OCI-M1 (cell line): ENCODE measurements around the gene NOC3L.
"Not testable (repeated sequence)": the region's sequence is repeated elsewhere in the genome, so short reads cannot be mapped to it uniquely, and the experiment has no call there.

Source experiments
- DNase-seq: peaks from one replicate; lab custom pipeline; 2025; lab: John Stamatoyannopoulos, UW

Gene NOC3L

GRCh38 chr10:94363251-94363565, 469 bp upstream of the NOC3L start:
- no peak for DNase-seq

GRCh38 chr10:94361171-94361794, 1.5 kb downstream of the NOC3L start:
- peak; percentile 63 for DNase-seq

- DNase-seq: no peak
These were observed 4.3 kb downstream of the NOC3L start for GRCh38 chr10:94358480-94358879.

- DNase-seq: no peak
These were observed 5.5 kb downstream of the NOC3L start for GRCh38 chr10:94357193-94357592.

- DNase-seq: no peak
These were observed 6.9 kb downstream of the NOC3L start for GRCh38 chr10:94355841-94356240.

- DNase-seq: no peak
These were observed 9.4 kb downstream of the NOC3L start for GRCh38 chr10:94353336-94353735.

- no peak for DNase-seq
These were observed 11.7 kb downstream of the NOC3L start for GRCh38 chr10:94351089-94351488.

- not testable (repeated sequence) for DNase-seq
These were observed 12.2 kb downstream of the NOC3L start for GRCh38 chr10:94350500-94350899.

- DNase-seq: peak; percentile 34
These were observed 13.4 kb downstream of the NOC3L start for GRCh38 chr10:94349327-94349726.

- no peak for DNase-seq
These were observed 18.1 kb downstream of the NOC3L start for GRCh38 chr10:94344522-94345122.

- DNase-seq: no peak
These were observed 19.6 kb downstream of the NOC3L start for GRCh38 chr10:94343151-94343550.

GRCh38 chr10:94334857-94335256, 27.9 kb downstream of the NOC3L start:
- DNase-seq: no peak

- no peak for DNase-seq
These were observed 29.7 kb downstream of the NOC3L start for GRCh38 chr10:94333051-94333450.

- no peak for DNase-seq
These were observed 34.1 kb downstream of the NOC3L start for GRCh38 chr10:94328613-94329012.

GRCh38 chr10:94327649-94328048, 35.1 kb downstream of the NOC3L start:
- DNase-seq: no peak

GRCh38 chr10:94324609-94325233, 38.0 kb downstream of the NOC3L start:
- DNase-seq: no peak

- DNase-seq: peak; percentile 86
These were observed 42.3 kb downstream of the NOC3L start for GRCh38 chr10:94320285-94320914.

- DNase-seq: no peak
These were observed 46.2 kb downstream of the NOC3L start for GRCh38 chr10:94316560-94316959.

GRCh38 chr10:94315975-94316464, 46.7 kb downstream of the NOC3L start:
- no peak for DNase-seq

- DNase-seq: peak; percentile 14
These were observed 47.7 kb downstream of the NOC3L start for GRCh38 chr10:94315024-94315451.

GRCh38 chr10:94310369-94310768, 52.4 kb downstream of the NOC3L start:
- DNase-seq: no peak

GRCh38 chr10:94308866-94309265, 53.9 kb downstream of the NOC3L start:
- DNase-seq: no peak

GRCh38 chr10:94307046-94307615, 55.6 kb downstream of the NOC3L start:
- no peak for DNase-seq
